DMS53 (cell line): ENCODE measurements around the gene POTEM.
"Not testable (repeated sequence)": the region's sequence is repeated elsewhere in the genome, so short reads cannot be mapped to it uniquely, and the experiment has no call there.

Experiments used
- DNase-seq: peaks from one replicate; lab custom pipeline; 2025; lab: John Stamatoyannopoulos, UW

The POTEM gene

DNA sequence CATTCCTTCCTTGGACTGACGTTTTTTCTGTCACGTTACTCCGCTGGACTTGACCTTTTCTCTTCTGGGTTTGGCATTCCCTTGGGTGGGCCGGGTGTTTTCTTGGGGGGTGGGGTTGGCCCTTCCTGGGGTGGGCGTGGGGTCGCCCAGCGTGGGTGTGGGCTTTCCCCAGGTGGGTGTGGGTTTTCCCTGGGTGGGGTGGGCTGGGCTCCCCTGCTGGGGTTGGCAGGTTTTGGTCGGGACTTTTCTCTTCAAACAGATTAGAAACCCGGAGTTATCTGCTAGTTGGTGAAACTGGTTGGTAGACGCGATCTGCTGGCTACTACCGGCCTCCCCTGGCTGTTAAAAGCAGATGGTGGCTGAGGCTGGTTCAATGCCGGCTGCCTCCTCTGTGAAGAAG, at the start of gene POTEM:
TSS of gene POTEM (plus strand) at position 301 of the 400 bp plus-strand sequence. CDS start at position 353, 52 bp downstream.
- not testable (repeated sequence) for DNase-seq

DNA sequence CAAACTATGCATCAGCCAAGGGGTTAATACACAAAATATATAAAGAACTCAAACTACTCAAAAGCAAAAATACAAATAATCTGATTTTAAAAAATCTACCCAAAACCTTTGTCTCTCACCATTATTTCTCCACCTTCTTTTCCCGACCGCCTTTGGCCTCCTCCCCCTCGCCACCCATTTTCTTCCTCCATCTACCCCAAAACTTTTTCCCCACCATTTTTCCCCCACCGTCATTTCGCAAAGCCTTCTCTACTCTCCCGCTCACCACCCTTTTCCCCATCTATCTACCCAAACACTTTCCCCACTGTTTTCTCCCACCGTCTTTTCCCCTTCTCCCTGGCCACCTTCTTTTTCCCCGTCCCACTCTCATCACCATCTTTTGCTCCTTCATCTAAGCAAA, 48.9 kb upstream of the POTEM start:
- DNase-seq = not testable (repeated sequence)

DNA sequence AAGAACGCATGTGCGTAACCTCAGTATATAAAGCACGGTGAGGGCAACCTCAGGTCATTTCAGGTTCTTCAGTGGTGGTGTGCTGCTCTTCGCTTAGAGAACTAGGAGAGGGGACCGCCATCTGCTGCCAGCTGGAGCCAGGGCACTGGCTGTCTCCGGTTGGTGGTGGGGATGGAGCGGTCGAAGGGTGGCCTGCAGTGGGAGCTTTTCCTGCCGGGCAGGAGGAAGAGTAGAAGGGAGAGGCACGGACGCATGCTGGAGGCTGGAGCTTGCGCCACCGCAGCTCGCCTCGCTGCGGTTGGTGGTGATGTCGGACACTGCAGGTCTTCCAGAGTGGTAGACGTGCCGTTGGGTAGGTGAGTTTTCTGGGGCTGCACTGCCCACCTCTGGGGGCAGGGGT, 47.2 kb upstream of the POTEM start:
- DNase-seq = not testable (repeated sequence)

DNA sequence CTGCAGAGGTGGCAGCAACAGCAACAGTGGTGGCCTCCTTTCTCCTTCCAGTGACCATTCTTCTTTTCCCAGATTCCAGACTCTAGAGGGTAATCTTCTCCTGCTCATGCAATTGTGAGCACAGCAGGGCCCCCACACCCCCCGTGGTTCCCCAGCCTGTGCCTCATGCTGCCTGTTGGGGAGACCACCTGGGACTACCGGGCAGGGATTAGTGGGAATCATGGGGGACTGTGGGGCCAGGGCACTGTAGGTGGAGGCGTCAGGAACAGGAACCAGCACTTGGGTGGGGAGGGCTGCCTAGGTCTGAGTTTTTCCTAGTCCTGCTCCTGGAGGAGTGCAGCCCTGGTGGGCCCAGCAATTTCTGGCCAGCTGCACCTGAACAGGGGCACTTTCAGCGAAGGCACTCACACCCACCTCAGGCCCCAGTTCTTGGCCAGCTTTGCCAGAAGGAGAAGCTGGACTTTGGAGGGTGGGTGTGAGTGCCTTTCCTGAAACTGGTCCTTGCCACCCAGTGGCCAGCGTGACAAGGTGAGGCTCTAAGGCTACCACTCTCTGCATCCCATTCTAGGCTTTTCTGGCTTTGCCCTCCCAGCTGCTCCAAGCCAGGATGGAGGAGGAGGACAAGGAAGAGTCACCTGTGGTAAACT, 46.1 kb upstream of the POTEM start:
- DNase-seq = not testable (repeated sequence)

DNA sequence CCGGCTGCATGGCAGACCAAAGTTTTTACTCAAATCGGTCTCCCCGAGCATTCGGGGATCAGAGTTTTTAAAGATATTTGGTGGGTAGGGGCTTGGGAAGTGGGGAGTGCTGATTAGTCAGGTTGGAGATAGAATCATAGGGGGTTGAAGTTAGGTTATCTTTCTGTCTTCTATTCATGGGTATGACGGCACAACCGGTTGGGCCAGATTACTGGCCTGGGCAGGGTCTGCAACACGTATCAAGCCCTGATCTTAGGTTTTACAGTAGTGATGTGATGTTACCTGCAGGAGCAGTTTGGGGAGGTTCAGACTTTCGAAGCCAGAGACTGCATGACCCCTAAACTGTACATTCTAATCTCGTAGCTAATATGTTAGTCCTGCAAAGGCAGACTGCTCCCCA, 30.4 kb upstream of the POTEM start:
- DNase-seq = not testable (repeated sequence)

DNA sequence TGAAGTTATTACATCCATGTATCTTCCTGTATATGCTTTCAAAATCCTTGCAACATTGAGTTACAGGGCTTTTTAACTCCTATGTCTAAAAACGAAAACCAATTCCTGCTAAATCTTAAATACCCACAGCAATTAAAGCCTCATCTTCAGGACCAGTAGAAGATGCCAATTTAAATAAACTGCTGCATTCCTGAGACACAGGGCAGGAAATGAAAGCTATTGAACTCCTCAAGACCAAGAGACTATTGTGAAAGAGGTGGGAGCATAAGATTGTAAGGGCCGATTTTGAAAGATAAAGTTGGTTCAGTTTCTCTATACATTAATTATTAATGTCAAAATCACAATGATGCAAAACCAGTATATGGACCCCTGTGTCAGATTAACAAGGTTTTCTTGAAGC, 28.5 kb upstream of the POTEM start:
- not testable (repeated sequence) for DNase-seq

DNA sequence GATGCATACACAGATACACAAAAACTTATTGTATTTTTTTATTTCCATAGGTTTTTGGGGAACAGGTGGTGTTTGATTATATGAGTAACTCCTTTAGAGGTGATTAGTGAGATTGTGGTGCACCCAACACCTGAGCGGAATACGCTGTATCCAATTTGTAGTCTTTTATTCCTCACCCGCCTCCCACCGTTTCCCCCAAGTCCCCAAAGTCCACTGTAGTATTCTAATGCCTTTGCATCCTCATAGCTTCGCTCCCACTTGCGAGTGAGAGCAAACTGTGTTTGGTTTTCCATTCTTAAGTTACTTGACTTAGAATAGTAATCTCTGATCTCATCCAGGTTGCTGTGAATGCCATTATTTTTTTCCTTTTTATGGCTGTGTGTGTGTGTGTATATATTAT, 17.3 kb upstream of the POTEM start:
- DNase-seq = not testable (repeated sequence)

DNA sequence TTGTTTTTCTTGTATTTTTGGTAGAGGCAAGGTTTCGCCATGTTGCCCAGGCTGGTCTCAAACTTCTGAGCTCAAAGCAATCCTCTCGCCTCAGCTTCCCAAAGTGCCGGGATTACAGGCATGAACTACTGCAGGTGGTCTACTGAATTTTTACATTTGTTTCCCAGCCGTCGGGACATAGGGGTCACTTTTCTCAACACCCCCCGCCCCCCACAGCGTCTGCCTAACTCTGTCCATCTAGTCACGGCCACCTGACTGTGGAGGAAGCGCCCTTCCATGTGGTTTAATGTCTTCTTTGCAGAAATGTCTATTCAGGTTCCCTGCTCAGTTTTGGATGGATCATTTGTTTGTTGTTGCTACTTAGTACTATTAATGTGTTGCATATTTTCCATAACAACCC, 14.1 kb upstream of the POTEM start:
- DNase-seq = not testable (repeated sequence)

DNA sequence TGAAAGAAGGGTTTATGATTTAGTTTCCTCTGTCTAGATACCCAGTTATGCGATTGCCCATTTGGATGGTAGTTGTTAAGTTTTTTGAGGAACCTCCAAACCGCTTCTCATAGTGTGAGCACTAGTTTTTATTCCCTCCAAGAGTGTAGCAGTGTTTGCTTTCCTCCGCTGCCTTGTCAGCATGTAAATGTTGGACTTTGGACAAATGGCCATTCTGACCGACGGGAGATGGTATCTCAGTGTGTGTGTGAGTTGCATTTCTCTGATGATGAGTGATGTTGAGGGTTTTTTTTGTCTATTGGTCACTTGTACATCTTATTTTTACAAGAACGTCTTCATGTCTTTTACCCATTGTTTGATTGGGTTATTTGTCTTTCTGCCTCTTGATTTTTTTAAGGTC, 11.4 kb upstream of the POTEM start:
- DNase-seq = not testable (repeated sequence)

DNA sequence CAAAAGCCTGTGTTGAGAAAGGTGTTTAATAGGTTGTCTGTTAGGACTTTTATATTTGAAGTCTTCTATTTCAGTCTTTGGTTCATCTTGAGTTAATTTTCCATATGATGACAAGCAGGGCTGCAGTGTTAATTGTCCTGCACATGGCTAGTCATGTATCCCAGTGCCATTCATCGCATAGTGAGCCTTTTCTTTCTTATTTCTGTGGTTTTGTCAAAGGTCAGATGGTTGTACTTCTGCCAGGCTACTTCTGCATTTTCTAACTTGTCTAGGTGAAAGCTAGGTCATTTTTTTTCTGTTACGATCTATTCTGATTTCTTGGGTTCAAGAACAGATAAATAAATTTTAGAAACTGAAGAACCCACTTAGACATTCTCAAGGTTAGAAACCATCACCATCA, 5.7 kb upstream of the POTEM start:
- not testable (repeated sequence) for DNase-seq

DNA sequence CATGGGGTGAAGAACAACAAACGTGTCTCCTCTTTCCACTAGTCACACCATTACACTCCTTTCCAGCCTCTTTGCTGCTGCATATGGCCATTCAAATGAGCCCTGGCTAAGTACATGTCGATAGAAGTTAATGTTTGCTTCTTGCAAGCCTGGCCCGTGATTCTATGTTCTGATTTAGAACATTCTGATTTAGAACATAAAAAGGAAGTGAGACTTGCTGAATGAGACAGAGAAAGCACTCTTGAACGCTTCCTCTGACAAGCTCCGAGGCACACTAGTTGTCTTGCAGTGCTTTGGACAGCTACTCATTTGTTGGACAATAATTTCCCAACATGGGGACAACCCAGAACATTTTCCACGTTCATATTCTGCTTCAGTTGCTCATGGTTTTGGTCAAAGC, 5.1 kb upstream of the POTEM start:
- DNase-seq = not testable (repeated sequence)

DNA sequence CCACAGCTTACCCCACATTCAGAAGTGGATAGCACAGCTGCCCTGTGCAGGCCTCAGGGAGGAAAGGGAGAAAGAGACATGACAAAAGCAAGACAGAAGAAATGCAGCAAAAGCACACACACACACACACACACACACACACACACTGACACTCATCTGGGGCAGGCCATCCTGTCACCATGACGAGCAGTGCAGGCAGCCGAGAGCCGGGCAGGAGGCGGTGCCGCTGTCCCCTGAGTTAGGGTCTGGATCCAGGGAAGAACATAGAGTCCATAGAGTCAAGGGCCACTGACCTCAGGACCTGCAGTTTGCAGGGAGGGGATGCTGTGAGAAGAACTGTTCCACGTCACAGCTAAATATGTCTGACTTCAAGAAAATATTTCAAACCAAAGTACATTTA, 4.0 kb upstream of the POTEM start:
- not testable (repeated sequence) for DNase-seq

DNA sequence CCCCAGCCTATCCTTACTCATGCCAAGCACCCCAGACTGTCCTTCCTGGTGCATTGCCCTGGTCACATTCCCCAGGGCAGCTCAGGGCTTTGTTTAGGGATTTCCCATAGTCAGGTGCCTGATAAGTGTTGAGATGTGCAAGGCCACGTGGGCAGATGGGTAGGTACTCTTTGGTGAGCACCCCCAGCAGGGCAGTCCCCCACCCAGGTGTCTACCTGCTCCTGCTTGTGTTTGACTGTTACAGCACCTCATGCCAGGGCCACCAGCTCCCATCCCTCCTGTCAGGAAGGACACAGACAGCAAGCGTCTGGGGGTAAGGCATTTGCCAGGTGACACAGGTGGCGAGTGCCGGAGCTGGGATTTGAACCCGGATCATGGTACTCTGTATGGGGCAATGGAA, 2.4 kb upstream of the POTEM start:
- DNase-seq = not testable (repeated sequence)

DNA sequence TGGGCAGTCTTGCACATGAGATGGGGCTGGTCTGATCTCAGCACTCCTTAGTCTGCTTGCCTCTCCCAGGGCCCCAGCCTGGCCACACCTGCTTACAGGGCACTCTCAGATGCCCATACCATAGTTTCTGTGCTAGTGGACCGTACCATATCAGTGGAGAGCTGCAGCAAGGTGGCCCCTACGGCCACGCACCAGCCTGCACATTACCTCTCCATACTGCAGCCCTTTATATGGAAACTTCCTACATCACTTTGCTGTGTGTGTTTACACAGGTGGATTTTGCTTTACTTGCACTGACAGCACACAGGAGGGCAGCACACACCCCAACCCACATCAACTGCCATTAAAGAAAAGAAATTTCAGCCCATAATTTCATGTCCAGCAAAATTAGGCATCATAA, 35.3 kb downstream of the POTEM start:
- not testable (repeated sequence) for DNase-seq

DNA sequence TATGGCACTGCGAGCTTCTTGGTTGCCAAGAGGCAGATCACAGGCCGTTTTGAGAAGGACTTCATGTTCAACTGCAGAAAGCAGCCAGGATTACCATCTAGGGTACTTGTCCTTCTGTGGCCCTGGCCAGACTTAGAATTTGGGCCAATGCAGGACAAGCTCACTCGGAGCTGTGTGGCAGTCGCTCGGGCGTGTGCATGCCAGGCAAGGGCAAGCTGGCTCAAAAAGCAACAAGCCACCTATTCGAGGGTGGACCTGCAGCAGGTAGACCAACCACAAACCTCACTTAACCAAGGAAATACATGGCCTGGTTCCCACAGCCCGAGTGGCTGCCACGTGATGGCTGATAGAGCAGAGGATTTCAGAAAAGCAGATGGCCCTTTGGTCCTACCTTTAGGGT, 39.3 kb downstream of the POTEM start:
- DNase-seq = not testable (repeated sequence)

DNA sequence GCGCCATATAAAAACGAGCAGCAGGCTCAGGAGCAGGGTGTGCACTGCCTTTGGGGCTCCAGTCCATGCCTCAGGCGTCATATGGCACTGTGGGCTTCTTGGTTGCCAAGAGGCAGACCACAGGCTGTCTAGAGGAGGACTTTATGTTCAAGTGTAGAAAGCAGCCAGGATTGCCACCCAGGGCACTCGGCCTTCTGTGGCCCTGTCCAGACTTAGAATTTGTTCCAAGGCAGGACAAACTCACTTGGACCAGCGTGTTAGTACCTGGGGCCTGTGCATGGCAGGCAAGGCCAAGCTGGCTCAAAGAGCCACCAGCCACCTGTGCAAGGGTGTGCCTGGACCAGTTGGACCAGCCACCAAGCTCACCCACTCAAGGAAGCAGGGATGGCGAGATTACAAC, 40.4 kb downstream of the POTEM start:
- DNase-seq = not testable (repeated sequence)

DNA sequence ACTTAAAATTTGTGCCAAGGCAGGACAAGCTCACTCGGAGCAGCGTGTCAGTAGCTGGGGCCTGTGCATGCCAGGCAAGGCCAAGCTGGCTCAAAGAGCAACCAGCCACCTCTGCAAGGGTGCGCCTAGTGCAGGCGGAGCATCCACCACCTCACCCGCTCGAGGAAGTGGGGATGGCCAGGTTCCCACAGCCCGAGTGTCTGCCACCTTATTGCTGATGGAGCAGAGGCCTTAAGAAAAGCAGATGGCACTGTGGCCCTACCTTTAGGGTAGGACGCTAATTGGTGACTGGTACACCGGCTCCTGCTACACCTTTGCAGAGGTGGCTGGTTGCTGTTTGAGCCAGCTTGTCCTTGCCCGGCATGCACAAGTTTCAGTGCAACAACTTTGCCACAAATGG, 43.8 kb downstream of the POTEM start:
- not testable (repeated sequence) for DNase-seq

DNA sequence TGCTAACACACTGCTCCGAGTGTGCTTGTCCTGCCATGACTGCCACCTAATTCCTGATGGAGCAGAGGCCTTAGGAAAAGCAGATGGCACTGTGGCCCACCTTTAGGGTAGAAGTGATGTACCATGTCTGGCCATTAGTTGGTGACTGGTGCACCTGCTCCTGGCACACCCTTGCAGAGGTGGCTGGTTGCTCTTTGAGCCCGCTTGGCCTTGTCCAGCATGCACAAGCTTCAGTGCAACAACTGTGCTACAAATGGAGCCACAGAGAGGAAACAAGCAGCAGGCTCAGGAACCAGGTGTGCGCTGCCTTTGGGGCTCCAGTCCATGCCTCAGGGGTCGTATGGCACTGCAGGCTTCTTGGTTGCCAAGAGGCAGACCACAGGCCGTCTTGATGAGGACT, 44.5 kb downstream of the POTEM start:
- not testable (repeated sequence) for DNase-seq

DNA sequence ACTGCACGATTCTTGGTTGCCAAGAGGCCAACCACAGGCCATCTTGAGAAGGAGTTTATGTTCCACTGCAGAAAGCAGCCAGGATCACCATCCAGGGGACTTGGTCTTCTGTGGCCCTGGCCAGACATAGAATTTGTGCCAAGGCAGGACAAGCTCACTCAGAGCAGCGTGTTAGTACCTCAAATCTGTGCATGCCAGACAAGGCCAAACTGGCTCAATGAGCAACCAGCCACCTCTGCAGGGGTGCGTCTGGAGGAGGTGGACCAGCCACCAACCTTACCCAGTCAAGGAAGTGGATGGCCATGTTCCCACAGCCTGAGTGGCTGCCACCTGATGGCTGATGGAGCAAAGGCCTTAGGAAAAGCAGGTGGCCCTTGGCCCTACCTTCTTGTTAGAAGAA, 48.0 kb downstream of the POTEM start:
- DNase-seq = not testable (repeated sequence)

DNA sequence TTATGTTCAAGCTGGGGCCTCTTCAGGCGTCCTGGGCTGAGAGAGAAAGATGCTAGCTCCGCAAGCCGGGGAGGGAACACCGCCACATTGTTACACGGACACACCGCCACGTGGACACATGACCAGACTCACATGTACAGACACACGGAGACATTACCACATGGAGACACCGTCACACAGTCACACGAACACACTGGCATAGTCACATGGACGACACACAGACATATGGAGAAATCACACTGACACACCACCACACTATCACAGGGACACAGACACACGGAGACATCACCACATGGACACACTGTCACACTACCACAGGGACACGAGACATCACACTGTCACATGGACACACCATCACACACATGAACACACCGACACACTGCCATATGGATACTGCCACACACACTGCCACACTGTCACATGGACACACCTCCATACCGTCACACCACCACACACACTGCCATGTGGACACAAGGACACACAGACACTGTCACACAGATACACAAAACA, 57.9 kb downstream of the POTEM start:
- not testable (repeated sequence) for DNase-seq

DNA sequence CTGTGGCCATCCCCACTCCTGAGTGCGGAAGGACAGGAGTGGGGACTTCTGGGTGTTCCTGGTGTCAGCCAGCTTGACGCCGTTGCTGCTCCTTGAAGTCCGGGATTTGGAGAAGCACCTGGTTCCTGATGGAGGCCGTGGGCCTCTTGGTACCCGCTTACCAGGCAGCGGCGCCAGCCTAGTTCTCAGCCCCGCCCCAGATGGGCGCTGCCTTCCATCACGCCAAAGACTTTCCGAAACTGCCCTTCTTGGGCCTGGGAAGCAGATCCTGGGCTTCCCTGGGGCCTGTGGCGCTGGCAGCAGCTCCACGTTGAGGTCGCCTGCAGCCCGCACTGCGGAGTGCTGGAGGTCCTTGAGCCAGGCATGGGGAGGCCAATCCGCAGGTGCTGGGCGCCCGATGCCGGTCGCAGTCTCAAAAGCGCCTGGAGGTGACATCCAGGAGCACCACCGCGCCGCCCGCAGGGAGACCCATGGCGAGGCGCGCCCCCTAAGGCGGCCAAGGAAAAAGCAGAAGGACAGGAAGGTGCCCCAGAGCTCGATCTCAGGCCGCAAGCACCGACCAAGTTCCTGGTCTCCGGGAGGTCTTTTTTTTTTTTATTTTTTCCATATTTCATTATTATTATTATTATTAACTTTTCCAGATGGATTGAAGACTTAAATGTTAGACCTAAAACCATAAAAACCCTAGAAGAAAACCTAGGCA, 59.6 kb downstream of the POTEM start:
- DNase-seq = not testable (repeated sequence)

DNA sequence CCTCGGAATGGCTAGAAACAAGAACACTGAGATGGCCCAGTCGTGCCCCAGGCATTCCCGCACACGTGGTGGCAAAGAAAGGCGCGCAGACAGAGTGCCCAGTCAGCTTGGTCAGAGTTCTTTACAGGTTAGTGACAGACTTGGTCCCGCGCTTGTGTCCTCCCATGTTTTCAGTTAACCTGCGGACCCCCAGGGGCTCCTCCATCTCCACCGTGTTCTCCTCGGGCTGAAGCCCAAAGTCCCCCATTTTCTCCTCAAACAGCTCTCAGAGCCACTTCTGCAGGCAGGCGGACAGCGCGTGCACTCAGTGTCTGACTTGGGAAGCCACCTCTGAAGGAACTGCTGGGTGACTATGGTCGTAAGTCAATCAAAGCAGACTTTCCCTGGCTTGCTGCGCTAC, 60.7 kb downstream of the POTEM start:
- DNase-seq = not testable (repeated sequence)

DNA sequence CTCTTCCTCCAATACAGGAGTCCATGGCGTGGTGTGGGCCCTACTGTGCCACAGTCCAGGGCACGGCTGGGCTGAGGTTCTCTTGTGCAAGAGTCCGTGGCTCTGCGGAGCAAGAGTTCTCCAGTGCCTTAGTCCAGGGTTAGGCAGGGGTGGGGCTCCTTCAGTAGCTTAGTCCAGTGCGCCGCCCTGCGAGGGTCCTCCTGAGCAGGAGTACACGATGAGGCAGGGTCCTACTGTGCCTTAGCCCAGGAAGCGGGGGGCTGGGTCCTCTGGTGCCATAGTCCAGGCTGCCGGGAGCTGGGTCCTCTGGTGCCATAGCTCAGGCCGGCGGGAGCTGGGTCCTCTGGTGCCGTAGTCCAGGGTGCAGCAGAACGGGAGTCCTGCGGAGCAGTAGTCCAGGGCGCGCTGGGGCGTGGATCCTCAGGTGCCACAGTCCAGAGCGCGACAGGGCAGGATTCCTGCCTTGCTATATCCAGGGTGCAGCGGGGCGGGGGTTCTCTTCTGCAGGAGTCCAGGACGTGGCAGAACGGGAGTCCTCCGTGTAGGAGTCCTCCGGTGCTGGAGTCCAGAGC, 69.7 kb downstream of the POTEM start:
- not testable (repeated sequence) for DNase-seq
